Measurements from ENCODE around the gene DPCD.

DPCD gene

GRCh38 chr10:101567165-101568006, 20.7 kb upstream of the DPCD start:
- no peak for DNase-seq

GRCh38 chr10:101568054-101568745, 19.9 kb upstream of the DPCD start:
- DNase-seq: no peak

DNA sequence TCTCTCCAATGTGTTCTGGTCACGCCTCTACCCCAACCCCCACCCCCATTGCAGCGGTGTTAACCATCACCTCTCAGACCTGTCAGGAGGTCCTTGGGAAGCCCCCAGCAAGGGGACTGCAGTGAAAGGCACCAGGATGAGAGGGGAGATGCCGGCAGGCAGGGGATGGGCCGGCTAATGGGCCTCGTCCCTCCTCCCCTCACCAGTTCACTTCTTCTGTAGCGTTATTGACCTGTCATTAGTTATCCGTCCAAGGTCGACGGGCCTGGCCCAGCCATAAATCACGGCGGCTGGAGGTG, 18.8 kb upstream of the DPCD start:
- DNase-seq: no peak

DNA sequence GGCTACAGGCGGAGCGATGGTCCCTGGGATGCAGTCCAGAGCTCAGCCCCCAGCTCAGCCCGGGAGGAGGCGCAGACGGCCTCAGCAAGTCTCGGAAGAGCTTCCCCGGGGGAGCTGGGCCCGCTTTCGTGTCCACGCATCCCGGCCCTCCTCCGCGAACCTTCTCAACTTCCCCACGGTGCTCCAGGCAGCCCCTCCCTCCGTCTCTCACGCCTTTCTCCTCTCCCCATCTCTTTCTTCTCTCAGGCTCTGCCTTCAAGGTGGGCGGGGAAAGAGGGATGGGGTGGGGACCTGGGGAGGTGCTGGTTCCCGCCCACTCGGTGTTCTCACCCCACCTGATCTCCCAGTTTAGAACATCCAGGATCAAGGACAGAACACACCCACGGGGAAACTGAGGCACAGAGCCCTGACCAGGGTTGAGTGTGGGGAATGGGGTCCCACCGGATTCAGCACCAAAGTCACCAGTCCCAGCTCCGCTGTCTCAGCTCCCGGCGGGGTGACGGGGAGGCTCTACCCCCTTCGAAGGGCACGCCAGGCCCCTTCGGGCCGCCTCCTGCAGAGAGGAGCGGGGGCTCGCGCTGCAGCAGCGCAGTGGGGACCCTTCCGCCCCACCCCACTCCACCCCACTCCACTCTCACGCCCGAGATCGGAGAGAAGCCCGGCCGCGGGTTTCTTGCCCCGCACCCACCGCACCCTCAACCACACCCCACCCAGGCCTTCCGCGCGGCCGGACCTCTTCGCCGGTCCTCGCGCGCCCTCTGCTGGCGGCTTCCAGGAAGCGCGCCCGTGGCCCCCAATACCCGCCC, 18.3 kb upstream of the DPCD start:
- peak; percentile 71 for DNase-seq

GRCh38 chr10:101570428-101571270, 17.5 kb upstream of the DPCD start:
- DNase-seq: no peak

DNA sequence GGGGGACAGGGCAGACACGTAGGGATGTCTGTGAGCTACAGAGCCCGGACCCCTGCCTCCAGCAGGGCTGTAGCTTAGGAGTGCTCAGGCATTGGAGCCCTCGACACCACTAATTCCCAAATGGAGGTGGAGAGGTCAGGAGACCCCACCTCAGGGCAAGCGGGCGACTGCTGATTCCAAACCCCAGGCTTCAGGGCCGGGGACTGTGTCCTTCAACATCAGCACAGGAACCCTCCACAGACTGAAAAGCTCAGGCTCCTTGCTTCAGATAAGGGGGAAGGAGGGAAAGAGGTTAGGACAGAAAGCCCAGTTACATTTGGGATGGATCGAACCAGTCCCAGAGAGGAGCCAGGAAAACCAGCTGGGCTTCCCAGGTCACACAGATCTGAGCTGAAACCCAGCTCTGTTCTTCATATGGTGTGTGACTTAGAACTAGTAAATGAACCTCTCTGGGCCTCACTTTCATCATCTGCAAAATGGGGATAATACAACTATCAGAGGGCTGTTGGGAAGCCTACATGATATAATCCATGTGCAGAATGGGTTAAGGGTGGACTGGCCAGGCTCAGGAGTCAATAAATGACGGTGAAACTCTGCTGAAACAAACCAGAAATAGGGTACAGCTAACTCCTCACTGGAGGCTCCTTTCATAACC, 16.7 kb upstream of the DPCD start:
- no peak for DNase-seq

GRCh38 chr10:101572126-101572525, 16.0 kb upstream of the DPCD start:
- DNase-seq: no peak

DNA sequence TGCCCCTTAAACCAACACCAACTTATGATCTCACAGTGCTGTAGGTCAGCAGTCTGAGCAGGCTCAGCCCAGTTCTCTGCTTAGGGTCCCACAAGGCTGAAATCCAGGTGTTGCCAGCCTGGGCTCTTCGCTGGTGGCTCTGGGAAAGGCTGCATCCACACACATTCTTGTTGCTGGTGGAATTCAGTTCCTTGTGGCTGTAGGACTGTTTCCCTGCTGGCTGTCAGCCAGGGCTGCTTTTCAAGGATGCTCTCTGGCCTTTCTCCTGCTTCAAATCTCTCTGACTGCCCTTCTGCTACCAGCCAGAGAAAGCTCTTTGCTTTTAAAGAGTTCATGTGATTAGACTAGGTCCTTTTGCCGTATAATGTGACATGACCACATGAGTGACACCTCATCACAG, 15.3 kb upstream of the DPCD start:
- no peak for DNase-seq

GRCh38 chr10:101573885-101574753, 14.0 kb upstream of the DPCD start:
- DNase-seq: no peak

- no peak for DNase-seq
These were observed 13.0 kb upstream of the DPCD start for GRCh38 chr10:101575091-101575490.

DNA sequence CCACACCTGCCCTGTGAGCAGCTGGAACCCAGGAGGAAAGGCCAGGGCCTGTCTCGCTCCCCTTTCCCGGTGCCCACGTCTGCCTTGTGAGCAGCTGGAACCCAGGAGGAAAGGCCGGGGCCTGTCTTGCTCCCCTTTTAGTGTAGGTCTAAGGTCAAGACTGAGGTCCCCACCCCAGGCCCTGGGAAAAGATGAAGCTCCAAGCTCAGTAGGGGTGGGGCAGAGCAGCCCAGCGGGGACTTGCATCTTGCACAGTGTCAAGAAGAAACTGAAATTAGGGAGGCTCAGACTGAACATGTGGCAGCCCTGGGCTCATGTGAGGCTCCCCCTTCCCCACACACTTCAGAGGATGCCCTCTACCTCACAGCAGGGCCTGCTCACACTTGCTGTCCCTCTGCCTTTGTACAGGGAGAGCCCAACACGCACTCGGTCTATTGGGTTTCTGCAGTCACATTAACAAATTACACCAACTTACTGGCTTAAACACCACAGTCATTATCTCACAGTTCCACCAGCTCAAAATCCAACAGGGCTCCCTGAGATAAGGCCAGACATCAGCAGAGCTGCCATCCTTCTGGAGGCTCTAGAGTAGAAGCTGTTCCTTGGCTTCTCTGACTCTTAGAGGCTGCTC, 12.4 kb upstream of the DPCD start:
- DNase-seq: no peak

GRCh38 chr10:101576211-101576863, 11.8 kb upstream of the DPCD start:
- no peak for DNase-seq

- DNase-seq: no peak
These were observed 10.8 kb upstream of the DPCD start for GRCh38 chr10:101577121-101577871.

- no peak for DNase-seq
These were observed 9.9 kb upstream of the DPCD start for GRCh38 chr10:101578192-101578591.

DNA sequence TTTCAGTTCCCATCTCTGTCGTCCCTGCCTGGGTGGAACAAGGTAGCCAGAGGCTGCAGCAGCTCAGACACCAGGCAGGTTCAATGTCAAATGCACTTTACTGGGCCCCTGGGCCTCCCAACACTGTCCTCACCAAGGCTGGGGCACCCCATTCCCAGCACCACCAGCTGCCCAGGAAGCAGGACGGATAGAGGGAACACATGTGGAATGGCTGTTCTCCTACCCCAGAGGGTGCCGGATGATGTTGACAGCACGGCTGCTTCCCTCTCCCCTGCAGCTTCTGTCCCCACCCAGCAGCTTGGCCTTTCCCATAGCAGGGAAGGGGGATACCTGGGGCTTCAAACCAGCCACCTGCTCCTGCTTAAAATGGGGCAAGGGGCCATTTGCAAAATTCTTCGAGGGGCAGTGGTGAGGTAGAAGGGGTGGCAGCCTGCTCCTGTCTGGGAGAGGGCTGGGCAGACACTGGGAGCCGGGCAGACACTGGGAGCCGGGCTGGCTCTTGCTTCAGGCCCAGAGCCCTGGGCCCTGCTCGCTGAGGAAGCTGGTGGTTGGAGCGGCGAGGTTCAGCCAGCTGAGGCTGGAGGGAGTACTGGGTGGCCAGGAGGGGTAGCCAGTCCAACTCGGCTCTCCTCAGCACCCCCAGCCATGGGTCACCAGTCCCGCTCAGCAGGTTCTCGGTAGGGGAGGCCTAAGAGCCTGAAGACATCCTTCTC, 9.2 kb upstream of the DPCD start:
- no peak for DNase-seq

DNA sequence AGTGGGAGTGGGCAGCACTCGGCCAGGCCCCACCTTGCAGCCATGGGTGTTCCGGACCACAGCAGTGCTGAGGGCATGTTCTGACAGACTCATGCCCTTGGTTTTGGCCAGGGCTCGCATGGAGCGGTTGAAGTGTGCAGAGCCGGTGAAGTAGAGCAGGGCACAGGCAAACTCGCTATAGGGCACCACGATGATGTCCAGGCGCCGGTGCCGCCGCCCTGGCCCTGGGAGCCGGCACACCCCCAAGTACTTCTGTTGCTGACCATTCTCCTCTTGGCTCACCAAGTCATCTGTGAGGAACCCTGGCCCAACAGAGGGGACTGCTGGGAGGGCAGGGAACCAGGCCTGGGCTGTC, 8.6 kb upstream of the DPCD start:
- no peak for DNase-seq

GRCh38 chr10:101580486-101581399, 7.4 kb upstream of the DPCD start:
- DNase-seq: no peak

GRCh38 chr10:101585841-101586240, 2.3 kb upstream of the DPCD start:
- DNase-seq: no peak

Data from EL (cell line).